ENCODE data around the gene SH3GLB1. TPM values are rescaled to one million over a fixed set of nuclear protein-coding genes. Genes with fewer than 3 reads are reported as not detected.

The SH3GLB1 gene
- total RNA-seq, 1 experiment from 2014 or later: 36.4 TPM

GRCh38 chr1:86774305-86775295 lies 70.2 kb downstream of the SH3GLB1 start:
- DNase-seq (ENCODE audit: low spot score) (no peak), ATAC-seq (peak; percentile 82)
- Mint-ChIP-seq H3K36me3 (no peaks in the 10 kb centered on the region), H3K4me3 (no peak overlapping the region; the same call in 1 of the 2 replicates), H3K4me1 (peaks cover 23% of the 10 kb centered on the region), H3K9me3 (no peaks in the 10 kb centered on the region), H3K27ac (no peak overlapping the region), H3K27me3 (ENCODE audit: low read depth) (no peaks in the 10 kb centered on the region)
- ChIA-PET POLR2A (no interaction called here), CTCF (interaction anchor here (0.6 to 1.4 kb wide), 4 partner anchors 21 to 191 kb away, joined by 3 to 6 read pairs (median 4); partner anchors contain the start of gene SH3GLB1)
- TF ChIP-seq IRF2 (CRISPR knock-in tag; IDR thresholded peaks at IDR 0.05; ENCODE audit: borderline replicate concordance, low read depth) (no peak), NR2C2 (CRISPR knock-in tag; IDR thresholded peaks at IDR 0.05) (no peak), ELF4 (CRISPR knock-in tag; IDR thresholded peaks at IDR 0.05; ENCODE audit: low read depth) (no peak), MXD4 (CRISPR knock-in tag; IDR thresholded peaks at IDR 0.05; ENCODE audit: borderline replicate concordance) (no peak), ATF1 (CRISPR knock-in tag; IDR thresholded peaks at IDR 0.05) (no peak), CBFB (CRISPR knock-in tag; IDR thresholded peaks at IDR 0.05; ENCODE audit: low read depth) (no peak), ZNF416 (CRISPR knock-in tag; IDR thresholded peaks at IDR 0.05) (no peak), FOXP1 (CRISPR knock-in tag; IDR thresholded peaks at IDR 0.05; ENCODE audit: borderline replicate concordance) (no peak), CDX4 (CRISPR knock-in tag; IDR thresholded peaks at IDR 0.05; ENCODE audit: borderline replicate concordance) (no peak), SMAD3 (CRISPR knock-in tag; IDR thresholded peaks at IDR 0.05; ENCODE audit: borderline replicate concordance) (no peak), HMGA2 (CRISPR knock-in tag; IDR thresholded peaks at IDR 0.05) (no peak)
- TF ChIP-seq, protein P1, sequence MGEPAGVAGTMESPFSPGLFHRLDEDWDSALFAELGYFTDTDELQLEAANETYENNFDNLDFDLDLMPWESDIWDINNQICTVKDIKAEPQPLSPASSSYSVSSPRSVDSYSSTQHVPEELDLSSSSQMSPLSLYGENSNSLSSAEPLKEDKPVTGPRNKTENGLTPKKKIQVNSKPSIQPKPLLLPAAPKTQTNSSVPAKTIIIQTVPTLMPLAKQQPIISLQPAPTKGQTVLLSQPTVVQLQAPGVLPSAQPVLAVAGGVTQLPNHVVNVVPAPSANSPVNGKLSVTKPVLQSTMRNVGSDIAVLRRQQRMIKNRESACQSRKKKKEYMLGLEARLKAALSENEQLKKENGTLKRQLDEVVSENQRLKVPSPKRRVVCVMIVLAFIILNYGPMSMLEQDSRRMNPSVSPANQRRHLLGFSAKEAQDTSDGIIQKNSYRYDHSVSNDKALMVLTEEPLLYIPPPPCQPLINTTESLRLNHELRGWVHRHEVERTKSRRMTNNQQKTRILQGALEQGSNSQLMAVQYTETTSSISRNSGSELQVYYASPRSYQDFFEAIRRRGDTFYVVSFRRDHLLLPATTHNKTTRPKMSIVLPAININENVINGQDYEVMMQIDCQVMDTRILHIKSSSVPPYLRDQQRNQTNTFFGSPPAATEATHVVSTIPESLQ (CRISPR knock-in tag; IDR thresholded peaks at IDR 0.05): no peak
- TF ChIP-seq, protein P2, sequence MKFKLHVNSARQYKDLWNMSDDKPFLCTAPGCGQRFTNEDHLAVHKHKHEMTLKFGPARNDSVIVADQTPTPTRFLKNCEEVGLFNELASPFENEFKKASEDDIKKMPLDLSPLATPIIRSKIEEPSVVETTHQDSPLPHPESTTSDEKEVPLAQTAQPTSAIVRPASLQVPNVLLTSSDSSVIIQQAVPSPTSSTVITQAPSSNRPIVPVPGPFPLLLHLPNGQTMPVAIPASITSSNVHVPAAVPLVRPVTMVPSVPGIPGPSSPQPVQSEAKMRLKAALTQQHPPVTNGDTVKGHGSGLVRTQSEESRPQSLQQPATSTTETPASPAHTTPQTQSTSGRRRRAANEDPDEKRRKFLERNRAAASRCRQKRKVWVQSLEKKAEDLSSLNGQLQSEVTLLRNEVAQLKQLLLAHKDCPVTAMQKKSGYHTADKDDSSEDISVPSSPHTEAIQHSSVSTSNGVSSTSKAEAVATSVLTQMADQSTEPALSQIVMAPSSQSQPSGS (CRISPR knock-in tag; IDR thresholded peaks at IDR 0.05; ENCODE audit: borderline replicate concordance, low read depth): no peak
- TF ChIP-seq, protein P3, sequence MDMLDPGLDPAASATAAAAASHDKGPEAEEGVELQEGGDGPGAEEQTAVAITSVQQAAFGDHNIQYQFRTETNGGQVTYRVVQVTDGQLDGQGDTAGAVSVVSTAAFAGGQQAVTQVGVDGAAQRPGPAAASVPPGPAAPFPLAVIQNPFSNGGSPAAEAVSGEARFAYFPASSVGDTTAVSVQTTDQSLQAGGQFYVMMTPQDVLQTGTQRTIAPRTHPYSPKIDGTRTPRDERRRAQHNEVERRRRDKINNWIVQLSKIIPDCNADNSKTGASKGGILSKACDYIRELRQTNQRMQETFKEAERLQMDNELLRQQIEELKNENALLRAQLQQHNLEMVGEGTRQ (CRISPR knock-in tag; IDR thresholded peaks at IDR 0.05): no peak
- TF ChIP-seq, protein P4, sequence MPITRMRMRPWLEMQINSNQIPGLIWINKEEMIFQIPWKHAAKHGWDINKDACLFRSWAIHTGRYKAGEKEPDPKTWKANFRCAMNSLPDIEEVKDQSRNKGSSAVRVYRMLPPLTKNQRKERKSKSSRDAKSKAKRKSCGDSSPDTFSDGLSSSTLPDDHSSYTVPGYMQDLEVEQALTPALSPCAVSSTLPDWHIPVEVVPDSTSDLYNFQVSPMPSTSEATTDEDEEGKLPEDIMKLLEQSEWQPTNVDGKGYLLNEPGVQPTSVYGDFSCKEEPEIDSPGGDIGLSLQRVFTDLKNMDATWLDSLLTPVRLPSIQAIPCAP (CRISPR knock-in tag; IDR thresholded peaks at IDR 0.05): no peak
- TF ChIP-seq, protein P5, sequence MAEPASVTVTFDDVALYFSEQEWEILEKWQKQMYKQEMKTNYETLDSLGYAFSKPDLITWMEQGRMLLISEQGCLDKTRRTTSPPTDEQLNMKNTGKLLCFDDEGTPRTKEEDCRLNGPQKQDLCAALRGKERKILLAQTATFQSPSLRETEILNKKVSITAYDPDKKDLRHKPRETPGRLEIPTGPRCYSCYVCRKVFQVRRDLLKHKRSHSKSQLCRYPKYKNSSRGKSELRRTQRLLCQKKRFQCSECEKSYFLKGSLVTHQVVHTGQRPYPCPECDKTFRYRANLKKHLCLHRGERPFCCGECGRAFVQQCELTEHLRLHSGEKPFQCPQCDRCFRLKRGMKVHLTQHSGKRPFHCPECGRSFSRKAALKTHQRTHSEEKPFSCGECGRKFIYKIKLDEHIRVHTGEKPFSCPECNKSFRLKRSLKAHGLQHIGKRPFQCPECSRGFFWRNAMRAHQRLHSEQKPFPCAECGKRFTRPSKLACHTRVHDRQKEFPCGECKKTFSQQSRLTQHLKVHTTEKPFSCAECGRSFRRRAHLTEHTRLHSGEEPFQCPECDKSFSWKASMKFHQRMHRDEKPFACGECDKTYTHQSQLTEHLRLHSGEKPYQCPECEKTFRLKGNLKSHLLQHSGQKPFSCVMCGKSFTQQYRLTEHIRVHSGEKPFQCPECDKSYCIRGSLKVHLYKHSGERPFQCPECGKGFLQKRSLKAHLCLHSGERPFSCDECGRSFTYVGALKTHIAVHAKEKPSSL (CRISPR knock-in tag; conservative IDR thresholded peaks at IDR 0.05): no peak
